Cardiac muscle cell (in vitro differentiated cells and primary cell): ENCODE measurements around the gene AUNIP. TPM values are rescaled to one million over a fixed set of nuclear protein-coding genes. Genes with fewer than 3 reads are reported as not detected.

Experiments
- DNase-seq, 2 donors: peaks; one replicate each; pipeline versions ENCODE4 v3.0.0 to v3.0.0-alpha.2; 2010 to 2017; ENCODE audit warnings: low read depth in 1 of 2, low spot score in 1 of 2
- H3K27ac ChIP-seq: fragments of 200-600 bp; sonication (generic); 2 replicates; pipeline ENCODE4 v1.5.1; 2016
- H3K27me3 ChIP-seq: fragments of 200-600 bp; sonication (generic); 2 replicates; pipeline ENCODE4 v1.6.0; 2016; ENCODE audit warnings: control low read depth
- H3K36me3 ChIP-seq: fragments of 200-600 bp; sonication (generic); 2 replicates; pipeline ENCODE4 v1.5.1; 2016; ENCODE audit warnings: control low read depth
- H3K4me1 ChIP-seq: fragments of 200-600 bp; sonication (generic); 2 replicates; pipeline ENCODE4 v1.8.1; 2017; ENCODE audit warnings: low read depth, mild to moderate bottlenecking, mixed run types
- H3K4me3 ChIP-seq: fragments of 200-600 bp; sonication (generic); 2 replicates; pipeline ENCODE4 v1.5.1; 2016; ENCODE audit warnings: mild to moderate bottlenecking
- H3K9me3 ChIP-seq: fragments of 200-600 bp; sonication (generic); 2 replicates; pipeline ENCODE4 v1.5.1; 2017; ENCODE audit warnings: low read depth, mild to moderate bottlenecking, control low read depth
- CTCF ChIP-seq: IDR thresholded peaks from 2 replicates; pipeline ENCODE4 v1.5.1; 2012; ENCODE audit warnings: low read depth, mild to moderate bottlenecking, low read length
- polyA plus RNA-seq: library from polyadenylated mRNA; unstranded; fragments of >200 nt; fragmentation: Nextera tagmentation; extraction: Ambion mirVana; gene quantifications from 2 replicates; pipeline ENCODE4 v1.2.1, GENCODE V29; 2016
- total RNA-seq: library from RNA; depleted of rRNA; stranded (reverse); fragments of >200 nt; gene quantifications from 2 replicates; pipeline ENCODE4 v1.2.3, GENCODE V29; 2016

The AUNIP gene
- total and polyA plus RNA-seq, 2 experiments from 2014 or later: 4.4 to 4.9 TPM

DNA sequence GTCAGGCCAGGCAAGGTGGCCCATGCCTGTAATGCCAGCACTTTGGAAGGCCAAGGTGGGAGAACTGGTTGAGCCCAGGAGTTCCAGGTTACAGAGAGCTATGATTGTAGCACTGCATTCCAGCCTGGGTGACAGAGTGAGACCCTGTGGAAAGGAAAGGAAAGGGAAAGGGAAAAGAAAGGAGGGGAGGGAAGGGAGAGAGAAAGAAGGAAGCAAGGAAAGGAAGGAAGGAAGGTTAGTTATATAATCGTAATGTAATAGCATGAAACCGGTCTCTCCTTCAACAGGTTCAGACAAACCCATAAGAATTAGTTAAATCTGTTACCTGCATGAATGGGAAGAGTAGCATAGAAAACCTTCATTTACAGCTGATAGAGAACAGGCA, 17.4 kb upstream of the AUNIP start:
- TF ChIP-seq CTCF: no peak
- Histone ChIP-seq H3K4me1 (peaks cover 25% of the 10 kb centered on the region), H3K36me3 (no peaks in the 10 kb centered on the region), H3K4me3 (no peak overlapping the region), H3K9me3 (no peaks in the 10 kb centered on the region), H3K27me3 (no peaks in the 10 kb centered on the region), H3K27ac (no peak overlapping the region)
- no peak for DNase-seq

- no peak for TF ChIP-seq CTCF
- H3K27ac ChIP-seq: peak overlapping the region; percentile 93
Measured at GRCh38 chr1:25875856-25876692, 16.8 kb upstream of the AUNIP start.

GRCh38 chr1:25875154-25875855, 16.0 kb upstream of the AUNIP start, which contains the start of gene PAQR7:
Gene PAQR7, minus strand, starts transcription at chr1:25875708. Its CDS starts 11,869 bp downstream, at chr1:25863839.
- Histone ChIP-seq H3K27ac (peak within 1 kb of the TSS; percentile 93), H3K4me1 (peaks cover 33% of the 10 kb centered on the region), H3K27me3 (no peaks in the 10 kb centered on the region), H3K9me3 (no peaks in the 10 kb centered on the region), H3K4me3 (peak within 1 kb of the TSS; percentile 45), H3K36me3 (no peaks in the 10 kb centered on the region)
- peak; percentile 82 to 84 for DNase-seq
- TF ChIP-seq CTCF: no peak

More at GRCh38 chr1:25875856-25876692, 16.8 kb upstream of the AUNIP start:
- no peaks in the 10 kb centered on the region for H3K36me3 ChIP-seq
- no peaks in the 10 kb centered on the region for H3K27me3 ChIP-seq
- H3K9me3 ChIP-seq: no peaks in the 10 kb centered on the region
- DNase-seq: peak in 1 of 2 donors; percentile 79
- peaks cover 31% of the 10 kb centered on the region for H3K4me1 ChIP-seq
- peak overlapping the region; percentile 45 for H3K4me3 ChIP-seq

DNA sequence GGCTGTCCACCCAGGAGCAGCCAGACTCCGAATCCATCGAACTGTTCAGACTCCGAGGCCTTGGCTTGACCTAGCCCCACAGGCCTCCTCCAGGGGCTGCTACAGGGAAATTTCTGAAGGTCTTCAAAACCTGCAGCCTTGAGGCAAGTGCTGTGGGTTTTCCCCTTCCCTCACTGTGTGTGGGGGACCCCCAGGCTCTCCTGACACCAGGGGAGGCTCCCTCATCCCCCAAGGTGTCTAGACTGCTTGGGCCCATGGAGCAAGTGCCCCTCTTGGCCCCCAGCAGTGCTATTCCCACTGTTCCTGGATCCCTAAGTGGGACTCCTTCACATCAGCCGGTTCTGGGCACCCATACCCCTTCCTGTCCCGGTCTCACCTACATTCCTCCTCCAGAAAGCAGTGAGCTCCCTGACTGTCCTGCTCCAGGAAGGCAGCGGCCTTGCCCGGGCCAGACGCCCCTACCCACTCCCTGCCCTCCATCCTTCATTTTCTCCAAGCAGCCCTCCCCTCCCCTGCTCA, 15.4 kb upstream of the AUNIP start:
- H3K27ac ChIP-seq: peak overlapping the region; percentile 93
- DNase-seq: no peak

More for the DNA sequence above, 15.4 kb upstream of the AUNIP start:
- peak overlapping the region; percentile 45 for H3K4me3 ChIP-seq
- peaks cover 31% of the 10 kb centered on the region for H3K4me1 ChIP-seq
- no peaks in the 10 kb centered on the region for H3K36me3 ChIP-seq
- no peaks in the 10 kb centered on the region for H3K27me3 ChIP-seq
- no peaks in the 10 kb centered on the region for H3K9me3 ChIP-seq
- no peak for TF ChIP-seq CTCF
